Smooth muscle cell of bladder (primary cell): ENCODE results near the gene SFTPB. TPM values are rescaled to one million over a fixed set of nuclear protein-coding genes. Genes with fewer than 3 reads are reported as not detected.

Source experiments
- total RNA-seq: library from RNA; depleted of rRNA; stranded (reverse); fragments of >200 nt; gene quantifications from 2 replicates; pipeline ENCODE4 v1.2.3, GENCODE V29; 2014

The SFTPB gene
- total RNA-seq = not detected in 2 replicates

GRCh38 chr2:85668009-85668856 is at the start of gene SFTPB:
Gene SFTPB (minus strand): TSS chr2:85668199. CDS start chr2:85668183, 16 bp downstream.

GRCh38 chr2:85694052-85695025 is 26.3 kb upstream of the SFTPB start, which contains the start of gene GNLY:
Gene GNLY (plus strand): TSS chr2:85694358. CDS start chr2:85694419, 61 bp downstream.

GRCh38 chr2:85611705-85612587 is 56.1 kb downstream of the SFTPB start, which contains the start of gene C2orf68:
Gene C2orf68 (minus strand): TSS chr2:85612066. CDS start chr2:85611984, 82 bp downstream.

Other genes starting within 250 kb of the SFTPB start
- gene SH2D6, start 249.5 kb downstream of the SFTPB start, total RNA-seq = 0.14 and 0.55 TPM in 2 replicates
- gene MAT2A, start 129.0 kb downstream of the SFTPB start, total RNA-seq = 84.9 and 114 TPM in 2 replicates
- gene GGCX, start 106.7 kb downstream of the SFTPB start, total RNA-seq = 45.7 and 58.6 TPM in 2 replicates
- gene VAMP8, start 90.6 kb downstream of the SFTPB start, total RNA-seq = 1.8 and 3.0 TPM in 2 replicates
- gene VAMP5, start 83.8 kb downstream of the SFTPB start, total RNA-seq = 32.8 and 39.0 TPM in 2 replicates
- gene RNF181, start 72.5 kb downstream of the SFTPB start, total RNA-seq = 232 and 290 TPM in 2 replicates
- gene TMEM150A, start 65.5 kb downstream of the SFTPB start, total RNA-seq = 7.4 and 11.1 TPM in 2 replicates
- 14.1 and 14.9 TPM in 2 replicates for gene C2orf68, start 56.1 kb downstream of the SFTPB start, total RNA-seq
- 34.9 and 35.6 TPM in 2 replicates for gene USP39, start 52.0 kb downstream of the SFTPB start, total RNA-seq
- gene GNLY, start 26.2 kb upstream of the SFTPB start, total RNA-seq = not detected in 2 replicates
- 29.3 and 72.5 TPM in 2 replicates for gene ATOH8, start 85.8 kb upstream of the SFTPB start, total RNA-seq
- gene ST3GAL5, start 220.8 kb upstream of the SFTPB start, total RNA-seq = 21.4 and 30.2 TPM in 2 replicates